Sigmoid colon (tissue), 4 donors: ENCODE measurements around the gene CADM2.

Source experiments
- EP300 ChIP-seq, 4 donors: sonication (generic); formaldehyde crosslinking; IDR thresholded peaks; one replicate each; pipeline ENCODE4 v1.6.1; 2017; ENCODE audit warnings: antibody characterized with exemption in 4 of 4
- POLR2A ChIP-seq, 2 donors: fragments of 450-650 bp; IDR thresholded peaks; one replicate each; pipeline ENCODE4 v1.6.1; 2016; ENCODE audit warnings: antibody characterized with exemption in 2 of 2, mild to moderate bottlenecking in 2 of 2, moderate library complexity in 2 of 2
- POLR2AphosphoS5 ChIP-seq, 4 donors: sonication (generic); formaldehyde crosslinking; IDR thresholded peaks; one replicate each; pipeline ENCODE4 v1.6.1; 2017; ENCODE audit warnings: antibody characterized with exemption in 4 of 4
- TF ChIP-seq, protein P1 (sequence below), 4 experiments: fragments of 450-650 bp in 3 of 4; fragments of 200-600 bp in 1 of 4; IDR thresholded peaks; one replicate each; pipeline ENCODE4 v1.5.1; 2016 to 2019; ENCODE audit warnings: antibody characterized with exemption in 4 of 4, mild to moderate bottlenecking in 3 of 4, moderate library complexity in 2 of 4

DNA sequence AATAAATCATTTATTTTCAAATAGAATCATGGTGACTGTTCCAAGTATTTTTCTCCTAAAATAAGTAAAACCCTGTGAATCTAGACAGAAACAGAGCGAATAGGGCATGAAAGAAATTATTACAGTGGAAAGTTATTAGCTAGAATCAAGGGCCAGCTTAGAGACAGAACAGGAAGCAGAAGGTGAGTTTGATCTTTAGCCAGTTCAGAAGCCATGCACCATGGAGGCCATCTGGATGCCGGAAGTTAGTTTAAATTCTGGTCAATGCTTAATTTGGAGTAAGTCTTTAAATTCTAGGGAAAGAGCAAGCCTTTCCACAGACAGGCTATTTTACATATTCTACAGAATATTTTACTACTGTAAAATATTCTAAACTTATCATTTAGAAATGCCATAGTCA, 574.8 kb downstream of the CADM2 start:
- TF ChIP-seq POLR2A (IDR thresholded peaks at IDR 0.05) (no peak), POLR2AphosphoS5 (IDR thresholded peaks at IDR 0.05) (no peak), EP300 (IDR thresholded peaks at IDR 0.05) (no peak)
- TF ChIP-seq, protein P1, sequence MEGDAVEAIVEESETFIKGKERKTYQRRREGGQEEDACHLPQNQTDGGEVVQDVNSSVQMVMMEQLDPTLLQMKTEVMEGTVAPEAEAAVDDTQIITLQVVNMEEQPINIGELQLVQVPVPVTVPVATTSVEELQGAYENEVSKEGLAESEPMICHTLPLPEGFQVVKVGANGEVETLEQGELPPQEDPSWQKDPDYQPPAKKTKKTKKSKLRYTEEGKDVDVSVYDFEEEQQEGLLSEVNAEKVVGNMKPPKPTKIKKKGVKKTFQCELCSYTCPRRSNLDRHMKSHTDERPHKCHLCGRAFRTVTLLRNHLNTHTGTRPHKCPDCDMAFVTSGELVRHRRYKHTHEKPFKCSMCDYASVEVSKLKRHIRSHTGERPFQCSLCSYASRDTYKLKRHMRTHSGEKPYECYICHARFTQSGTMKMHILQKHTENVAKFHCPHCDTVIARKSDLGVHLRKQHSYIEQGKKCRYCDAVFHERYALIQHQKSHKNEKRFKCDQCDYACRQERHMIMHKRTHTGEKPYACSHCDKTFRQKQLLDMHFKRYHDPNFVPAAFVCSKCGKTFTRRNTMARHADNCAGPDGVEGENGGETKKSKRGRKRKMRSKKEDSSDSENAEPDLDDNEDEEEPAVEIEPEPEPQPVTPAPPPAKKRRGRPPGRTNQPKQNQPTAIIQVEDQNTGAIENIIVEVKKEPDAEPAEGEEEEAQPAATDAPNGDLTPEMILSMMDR (IDR thresholded peaks at IDR 0.05), result no peak
